ENCODE results near the gene FAM117A. TPM values are rescaled to one million over a fixed set of nuclear protein-coding genes. Genes with fewer than 3 reads are reported as not detected.

FAM117A gene
- total RNA-seq, 4 donors from 2014 or later: 21.8 to 39.7 (median 26.4) TPM

DNA sequence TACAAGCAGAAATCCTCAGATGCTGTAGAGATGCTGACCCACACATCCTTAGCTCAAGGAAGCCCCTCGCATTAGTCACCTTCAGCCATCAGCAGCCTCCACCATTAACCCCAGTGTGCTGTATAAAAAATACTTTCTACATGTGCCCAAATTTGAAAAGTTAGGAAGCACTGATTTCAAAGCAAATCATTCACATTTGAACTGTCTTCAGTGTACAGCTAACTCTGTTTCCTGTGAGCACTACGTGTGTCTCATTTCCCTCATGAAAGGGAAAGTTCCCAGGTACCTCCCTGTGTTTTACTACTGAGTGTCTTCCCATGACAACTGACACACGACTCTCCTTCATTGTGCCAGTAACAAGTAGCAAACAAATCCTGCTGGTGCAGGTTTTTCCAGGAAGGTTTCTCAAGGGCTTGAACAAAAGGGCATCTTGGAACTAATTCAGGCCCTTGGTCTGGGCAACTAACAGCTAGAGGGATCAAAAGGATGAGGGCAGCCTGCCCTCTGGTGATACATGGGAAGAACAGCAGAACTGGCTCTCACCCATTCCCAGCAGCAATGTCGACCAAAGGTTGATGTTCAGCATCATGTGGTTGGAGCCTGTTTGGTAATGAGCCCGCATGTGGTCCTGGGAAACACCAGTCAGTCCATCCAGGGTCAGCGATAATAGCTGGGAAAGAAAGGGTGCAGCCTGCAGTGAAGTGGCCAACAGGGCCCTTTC, 60.2 kb downstream of the FAM117A start:
- TF ChIP-seq POLR2A (IDR thresholded peaks at IDR 0.05) (no peak), CTCF (IDR thresholded peaks at IDR 0.05) (no peak)
- no peak for DNase-seq (ENCODE audit: low spot score in 2 of 2)
- no peak overlapping the region for H3K4me3 ChIP-seq (ENCODE audit: low read depth, poor library complexity, severe bottlenecking)
- intact Hi-C loops (cut with DNase I; ENCODE audit: low total_unique reads): no loop called here
- WGBS, 2 donors: 49 to 54% methylated on average over 6 of the region's 6 CpGs

DNA sequence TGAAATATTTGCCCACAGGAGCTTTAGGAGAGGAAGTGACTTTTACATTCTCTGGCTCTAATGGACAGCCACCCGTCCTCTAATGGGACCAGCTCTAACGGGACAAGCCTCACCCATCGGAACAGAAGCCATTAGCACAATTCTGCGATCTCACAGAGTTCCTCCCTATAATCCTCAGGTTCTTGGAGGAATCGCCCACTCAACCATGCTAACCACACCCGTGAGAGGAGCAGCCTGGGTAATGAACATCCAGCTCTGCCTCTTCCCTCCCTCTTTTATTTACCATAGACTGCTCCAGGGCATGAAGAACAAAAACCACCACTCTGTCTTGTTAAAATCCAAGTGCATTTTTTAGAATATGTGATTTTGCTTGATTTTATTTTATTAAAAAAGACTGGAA, 63.0 kb downstream of the FAM117A start:
- 54 to 66% methylated on average over 6 of the region's 6 CpGs for WGBS, 2 donors
- H3K4me3 ChIP-seq (ENCODE audit: low read depth, poor library complexity, severe bottlenecking): no peak overlapping the region
- intact Hi-C loops (cut with DNase I; ENCODE audit: low total_unique reads): no loop called here
- TF ChIP-seq POLR2A (IDR thresholded peaks at IDR 0.05) (no peak), CTCF (IDR thresholded peaks at IDR 0.05) (no peak)
- no peak for DNase-seq (ENCODE audit: low spot score in 2 of 2)

DNA sequence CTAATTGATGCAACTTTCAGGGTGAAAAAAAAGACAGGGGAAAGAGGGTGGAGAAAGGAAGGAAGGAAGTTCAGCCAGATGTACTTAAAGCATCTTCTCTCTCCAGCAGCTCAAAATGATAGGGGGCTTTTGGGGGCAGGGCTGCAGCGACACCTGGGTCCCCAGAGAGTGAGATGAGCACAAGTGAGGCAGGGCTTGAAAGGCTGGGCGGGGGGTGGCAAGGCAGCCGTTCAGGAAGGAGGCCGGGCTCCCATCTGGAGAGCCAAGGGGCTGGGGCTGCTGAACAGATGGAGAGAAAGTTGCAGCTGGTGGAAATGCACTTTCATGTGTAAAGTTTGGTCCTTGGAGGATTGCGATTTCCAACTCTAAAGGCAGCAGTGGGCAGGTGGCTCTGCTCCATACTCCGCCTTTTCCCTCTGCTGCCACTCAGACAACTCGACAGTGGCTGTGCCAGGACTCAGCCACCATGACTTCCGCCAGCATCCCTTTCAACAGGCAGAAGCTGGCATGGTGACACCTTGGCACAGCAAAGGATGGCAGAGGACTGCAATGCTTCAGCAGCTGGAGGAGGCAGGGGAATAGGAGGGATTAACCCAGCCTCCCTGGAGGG, 63.9 kb downstream of the FAM117A start:
- intact Hi-C loops (cut with DNase I; ENCODE audit: low total_unique reads): no loop called here
- H3K4me3 ChIP-seq (ENCODE audit: low read depth, poor library complexity, severe bottlenecking): no peak overlapping the region
- DNase-seq (ENCODE audit: low spot score in 2 of 2): no peak
- no peak for TF ChIP-seq POLR2A (IDR thresholded peaks at IDR 0.05)
- TF ChIP-seq CTCF (IDR thresholded peaks at IDR 0.05): no peak
- WGBS, 2 donors: 60 to 61% methylated on average over 8 of the region's 8 CpGs

DNA sequence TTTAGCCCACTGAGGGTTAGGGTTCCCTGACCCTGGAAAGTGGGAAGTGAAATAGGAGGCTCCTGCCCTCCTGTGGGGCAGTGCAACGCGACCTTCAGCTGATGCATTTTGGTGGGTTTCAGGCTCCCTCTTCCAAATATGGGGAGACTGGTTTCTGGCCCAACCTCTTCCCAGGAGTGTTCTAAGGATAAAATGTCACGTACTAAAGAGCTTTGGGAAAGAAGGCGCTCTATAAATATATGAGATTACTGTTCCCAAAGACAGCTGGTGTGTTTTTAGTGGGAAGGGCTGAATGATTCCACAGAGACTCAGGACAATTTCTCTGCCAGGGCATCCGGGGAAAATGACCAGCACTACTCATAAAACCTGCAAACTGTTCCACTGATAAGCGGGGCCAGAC, 65.9 kb downstream of the FAM117A start:
- H3K4me3 ChIP-seq (ENCODE audit: low read depth, poor library complexity, severe bottlenecking): no peak overlapping the region
- intact Hi-C loops (cut with DNase I; ENCODE audit: low total_unique reads): no loop called here
- no peak for TF ChIP-seq POLR2A (IDR thresholded peaks at IDR 0.05)
- DNase-seq (ENCODE audit: low spot score in 2 of 2): no peak
- WGBS, 2 donors: 61 to 77% methylated on average over 6 of the region's 6 CpGs

- no peak overlapping the region for H3K4me3 ChIP-seq (ENCODE audit: low read depth, poor library complexity, severe bottlenecking)
- TF ChIP-seq CTCF (IDR thresholded peaks at IDR 0.05) (no peak), POLR2A (IDR thresholded peaks at IDR 0.05) (no peak)
- DNase-seq (ENCODE audit: low spot score in 2 of 2): no peak
- intact Hi-C loops (cut with DNase I; ENCODE audit: low total_unique reads): no loop called here
- WGBS, 2 donors: 79 to 90% methylated on average over 8 of the region's 8 CpGs
Observed at GRCh38 chr17:49696233-49696761, 67.6 kb downstream of the FAM117A start.

DNA sequence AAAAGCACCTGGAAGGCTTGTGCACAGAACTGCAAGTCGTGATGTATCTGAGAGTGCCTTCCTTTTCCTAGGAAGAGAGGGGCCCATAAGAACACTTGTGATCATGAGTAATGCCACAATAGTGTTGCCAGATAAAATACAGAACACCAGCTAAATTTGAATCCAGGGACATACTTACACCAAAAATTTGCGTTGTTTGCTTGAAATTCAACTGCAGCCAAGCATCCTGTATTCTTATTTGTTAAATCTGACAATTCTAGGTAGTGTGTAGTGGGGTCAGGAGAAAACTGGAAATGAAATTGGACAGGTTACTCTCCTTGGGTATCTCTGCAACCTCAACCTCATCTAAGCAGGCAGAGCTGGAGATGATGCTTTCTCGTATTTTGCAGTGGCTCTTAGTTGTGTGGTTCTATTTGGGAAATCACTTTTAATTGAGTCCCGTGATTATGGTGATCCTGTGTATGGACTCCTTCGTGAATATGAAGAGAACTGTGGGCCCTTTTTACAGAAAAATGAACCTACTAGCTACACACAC, 68.2 kb downstream of the FAM117A start:
- intact Hi-C loops (cut with DNase I; ENCODE audit: low total_unique reads): loop anchor here (2.0 kb wide), 1 partner anchor 129 kb away; no protein-coding TSS in a partner anchor
- no peak for TF ChIP-seq CTCF (IDR thresholded peaks at IDR 0.05)
- 50 to 54% methylated on average over 5 of the region's 5 CpGs for WGBS, 2 donors
- no peak overlapping the region for H3K4me3 ChIP-seq (ENCODE audit: low read depth, poor library complexity, severe bottlenecking)
- no peak for DNase-seq (ENCODE audit: low spot score in 2 of 2)

Measured in lower leg skin (tissue), 4 donors.